HepG2 (cell line): ENCODE data around the gene PSMC3IP. TPM values are rescaled to one million over a fixed set of nuclear protein-coding genes. Genes with fewer than 3 reads are reported as not detected.
A peak's percentile ranks its signal among the peaks of the same experiment; 100 is the strongest.

Source experiments
- KDM3A ChIP-seq: IDR thresholded peaks from 2 replicates; pipeline ENCODE4 v1.6.1; 2018; ENCODE audit warnings: low read depth, missing compliant biosample characterization
- NCOA1 ChIP-seq: sonication (generic); formaldehyde crosslinking; IDR thresholded peaks from 2 replicates; pipeline ENCODE4 v1.9.0; 2021; ENCODE audit warnings: missing genetic modification reagents
- PLRG1 ChIP-seq: fragments of 450-650 bp; conservative IDR thresholded peaks from 2 replicates; pipeline ENCODE4 v1.6.1; 2016
- REL ChIP-seq: sonication (generic); formaldehyde crosslinking; conservative IDR thresholded peaks from 2 replicates; pipeline ENCODE4 v1.8.0; 2022; ENCODE audit warnings: mild to moderate bottlenecking, missing genetic modification reagents, moderate library complexity
- RXRB ChIP-seq: IDR thresholded peaks from 2 replicates; pipeline ENCODE4 v1.6.1; 2016; ENCODE audit warnings: borderline replicate concordance, missing genetic modification reagents, missing compliant biosample characterization
- SIX4 ChIP-seq: sonication (generic); formaldehyde crosslinking; IDR thresholded peaks from 2 replicates; pipeline ENCODE4 v1.4.0; 2020; ENCODE audit warnings: missing genetic modification reagents
- TBX3 ChIP-seq: fragments of 450-650 bp; IDR thresholded peaks from 2 replicates; pipeline ENCODE4 v1.6.1; 2017; ENCODE audit warnings: antibody characterized with exemption, mild to moderate bottlenecking, inconsistent platforms, borderline replicate concordance
- TEAD3 ChIP-seq: optimal IDR thresholded peaks from 2 replicates; pipeline ENCODE3; 2016; ENCODE audit warnings: borderline replicate concordance
- ZNF296 ChIP-seq: sonication (generic); formaldehyde crosslinking; conservative IDR thresholded peaks from 2 replicates; pipeline ENCODE4 v1.5.0; 2020; ENCODE audit warnings: mild to moderate bottlenecking, missing genetic modification reagents
- ZNF350 ChIP-seq: sonication (generic); formaldehyde crosslinking; IDR thresholded peaks from 2 replicates; pipeline ENCODE4 v1.4.0; 2020; ENCODE audit warnings: mild to moderate bottlenecking, low read depth, missing genetic modification reagents, borderline replicate concordance
- ZNF616 ChIP-seq: sonication (generic); formaldehyde crosslinking; IDR thresholded peaks from 2 replicates; pipeline ENCODE4 v1.5.0; 2020; ENCODE audit warnings: low read depth, mild to moderate bottlenecking, missing genetic modification reagents
- ZSCAN30 ChIP-seq: sonication (generic); formaldehyde crosslinking; IDR thresholded peaks from 2 replicates; pipeline ENCODE4 v1.5.0; 2020; ENCODE audit warnings: mild to moderate bottlenecking, missing genetic modification reagents
- polyA plus RNA-seq, 8 experiments: library from polyadenylated mRNA; depleted of rRNA in 3 of 8; stranded (reverse) in 7 of 8; unstranded in 1 of 8; fragments of >200 nt; fragmentation: Illumina TruSeq in 4 of 8; extraction: Trizol in 4 of 8; gene quantifications; 2 replicates each; pipeline versions ENCODE4 v1.2.1 to v1.2.3, GENCODE V29; 2011 to 2016; ENCODE audit warnings: low read depth in 4 of 8, missing spikeins in 1 of 8, mixed read lengths in 1 of 8; ENCODE audit not compliant: insufficient read depth in 1 of 8
- total RNA-seq, 5 experiments: library from RNA; depleted of rRNA; stranded (reverse); fragments of >200 nt; fragmentation: Illumina TruSeq; extraction: Trizol; gene quantifications; 2 replicates each; pipeline ENCODE4 v1.2.3, GENCODE V29; 2016; ENCODE audit warnings: low read depth in 1 of 5
- TF ChIP-seq, protein P1 (sequence below): sonication (generic); formaldehyde crosslinking; IDR thresholded peaks from 2 replicates; pipeline ENCODE4 v1.5.0; 2020; ENCODE audit warnings: mild to moderate bottlenecking, missing genetic modification reagents
- TF ChIP-seq, protein P2 (sequence below): sonication (generic); formaldehyde crosslinking; IDR thresholded peaks from 2 replicates; pipeline ENCODE4 v1.8.1; 2023; ENCODE audit warnings: mild to moderate bottlenecking, missing genetic modification reagents
- TF ChIP-seq, protein P3 (sequence below): sonication (generic); formaldehyde crosslinking; IDR thresholded peaks from 2 replicates; pipeline ENCODE4 v1.5.1; 2020; ENCODE audit warnings: mild to moderate bottlenecking, missing genetic modification reagents
- TF ChIP-seq, protein P4 (sequence below): sonication (generic); formaldehyde crosslinking; IDR thresholded peaks from 2 replicates; pipeline ENCODE4 v1.5.0; 2020; ENCODE audit warnings: mild to moderate bottlenecking, low read depth, missing genetic modification reagents, borderline replicate concordance
- TF ChIP-seq, protein P5 (sequence below): sonication (generic); formaldehyde crosslinking; IDR thresholded peaks from 2 replicates; pipeline ENCODE4 v1.8.1; 2023; ENCODE audit warnings: missing genetic modification reagents, mild to moderate bottlenecking, borderline replicate concordance
- TF ChIP-seq, protein P6 (sequence below): sonication (generic); formaldehyde crosslinking; conservative IDR thresholded peaks from 2 replicates; pipeline ENCODE4 v1.8.1; 2023; ENCODE audit warnings: missing genetic modification reagents

PSMC3IP gene
- total and polyA plus RNA-seq, 2 of the 13 experiments (the other 11 are each of a cell fraction or from before 2014, with no cell fraction given), result 6.5 to 22.4 TPM

DNA sequence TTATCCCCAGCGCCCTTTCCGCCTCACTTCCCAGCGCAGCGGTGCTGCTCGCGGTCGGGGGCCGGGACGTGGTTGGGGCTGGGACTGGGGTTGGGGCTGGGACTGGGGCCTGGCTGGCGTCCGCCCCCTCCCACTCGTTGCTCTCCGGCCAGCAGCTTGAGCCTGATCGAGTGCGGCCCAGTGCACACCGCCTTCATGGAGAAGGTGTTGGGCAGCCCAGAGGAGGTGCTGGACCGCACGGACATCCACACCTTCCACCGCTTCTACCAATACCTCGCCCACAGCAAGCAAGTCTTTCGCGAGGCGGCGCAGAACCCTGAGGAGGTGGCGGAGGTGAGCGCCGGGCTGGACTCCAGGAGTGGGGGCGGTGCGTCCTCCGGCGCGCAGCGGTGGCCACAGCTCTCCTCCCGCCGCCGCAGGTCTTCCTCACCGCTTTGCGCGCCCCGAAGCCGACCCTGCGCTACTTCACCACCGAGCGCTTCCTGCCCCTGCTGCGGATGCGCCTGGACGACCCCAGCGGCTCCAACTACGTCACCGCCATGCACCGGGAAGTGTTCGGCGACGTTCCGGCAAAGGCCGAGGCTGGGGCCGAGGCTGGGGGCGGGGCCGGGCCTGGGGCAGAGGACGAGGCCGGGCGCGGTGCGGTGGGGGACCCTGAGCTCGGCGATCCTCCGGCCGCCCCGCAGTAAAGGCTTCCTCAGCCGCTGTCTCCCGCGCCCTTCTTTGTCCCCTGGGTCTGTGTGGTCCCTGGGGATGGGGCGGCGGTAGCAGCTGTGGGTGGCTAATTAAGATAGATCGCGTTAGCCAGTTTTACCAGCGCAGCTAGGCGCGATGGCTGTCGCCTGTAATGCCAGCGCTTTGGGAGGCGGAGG is 23.0 kb downstream of the PSMC3IP start (continued):
- TF ChIP-seq, protein P1, sequence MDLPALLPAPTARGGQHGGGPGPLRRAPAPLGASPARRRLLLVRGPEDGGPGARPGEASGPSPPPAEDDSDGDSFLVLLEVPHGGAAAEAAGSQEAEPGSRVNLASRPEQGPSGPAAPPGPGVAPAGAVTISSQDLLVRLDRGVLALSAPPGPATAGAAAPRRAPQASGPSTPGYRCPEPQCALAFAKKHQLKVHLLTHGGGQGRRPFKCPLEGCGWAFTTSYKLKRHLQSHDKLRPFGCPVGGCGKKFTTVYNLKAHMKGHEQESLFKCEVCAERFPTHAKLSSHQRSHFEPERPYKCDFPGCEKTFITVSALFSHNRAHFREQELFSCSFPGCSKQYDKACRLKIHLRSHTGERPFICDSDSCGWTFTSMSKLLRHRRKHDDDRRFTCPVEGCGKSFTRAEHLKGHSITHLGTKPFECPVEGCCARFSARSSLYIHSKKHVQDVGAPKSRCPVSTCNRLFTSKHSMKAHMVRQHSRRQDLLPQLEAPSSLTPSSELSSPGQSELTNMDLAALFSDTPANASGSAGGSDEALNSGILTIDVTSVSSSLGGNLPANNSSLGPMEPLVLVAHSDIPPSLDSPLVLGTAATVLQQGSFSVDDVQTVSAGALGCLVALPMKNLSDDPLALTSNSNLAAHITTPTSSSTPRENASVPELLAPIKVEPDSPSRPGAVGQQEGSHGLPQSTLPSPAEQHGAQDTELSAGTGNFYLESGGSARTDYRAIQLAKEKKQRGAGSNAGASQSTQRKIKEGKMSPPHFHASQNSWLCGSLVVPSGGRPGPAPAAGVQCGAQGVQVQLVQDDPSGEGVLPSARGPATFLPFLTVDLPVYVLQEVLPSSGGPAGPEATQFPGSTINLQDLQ, result peak; percentile 98
- TF ChIP-seq TBX3 (no peak), SIX4 (CRISPR knock-in tag) (no peak), ZNF350 (peak; percentile 73), KDM3A (CRISPR knock-in tag) (peak; percentile 93), REL (peak; percentile 95), RXRB (CRISPR knock-in tag) (peak; percentile 75), ZNF296 (0 out of 2 replicates have a peak, but pooled peaks have one; percentile 71), ZSCAN30 (no peak), NCOA1 (CRISPR knock-in tag) (peak; percentile 91), ZNF616 (CRISPR knock-in tag) (peak; percentile 91), PLRG1 (no peak), TEAD3 (CRISPR knock-in tag) (peak; percentile 86)
- TF ChIP-seq, protein P2, sequence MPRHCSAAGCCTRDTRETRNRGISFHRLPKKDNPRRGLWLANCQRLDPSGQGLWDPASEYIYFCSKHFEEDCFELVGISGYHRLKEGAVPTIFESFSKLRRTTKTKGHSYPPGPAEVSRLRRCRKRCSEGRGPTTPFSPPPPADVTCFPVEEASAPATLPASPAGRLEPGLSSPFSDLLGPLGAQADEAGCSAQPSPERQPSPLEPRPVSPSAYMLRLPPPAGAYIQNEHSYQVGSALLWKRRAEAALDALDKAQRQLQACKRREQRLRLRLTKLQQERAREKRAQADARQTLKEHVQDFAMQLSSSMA (CRISPR knock-in tag), result peak; percentile 97
- TF ChIP-seq, protein P3, sequence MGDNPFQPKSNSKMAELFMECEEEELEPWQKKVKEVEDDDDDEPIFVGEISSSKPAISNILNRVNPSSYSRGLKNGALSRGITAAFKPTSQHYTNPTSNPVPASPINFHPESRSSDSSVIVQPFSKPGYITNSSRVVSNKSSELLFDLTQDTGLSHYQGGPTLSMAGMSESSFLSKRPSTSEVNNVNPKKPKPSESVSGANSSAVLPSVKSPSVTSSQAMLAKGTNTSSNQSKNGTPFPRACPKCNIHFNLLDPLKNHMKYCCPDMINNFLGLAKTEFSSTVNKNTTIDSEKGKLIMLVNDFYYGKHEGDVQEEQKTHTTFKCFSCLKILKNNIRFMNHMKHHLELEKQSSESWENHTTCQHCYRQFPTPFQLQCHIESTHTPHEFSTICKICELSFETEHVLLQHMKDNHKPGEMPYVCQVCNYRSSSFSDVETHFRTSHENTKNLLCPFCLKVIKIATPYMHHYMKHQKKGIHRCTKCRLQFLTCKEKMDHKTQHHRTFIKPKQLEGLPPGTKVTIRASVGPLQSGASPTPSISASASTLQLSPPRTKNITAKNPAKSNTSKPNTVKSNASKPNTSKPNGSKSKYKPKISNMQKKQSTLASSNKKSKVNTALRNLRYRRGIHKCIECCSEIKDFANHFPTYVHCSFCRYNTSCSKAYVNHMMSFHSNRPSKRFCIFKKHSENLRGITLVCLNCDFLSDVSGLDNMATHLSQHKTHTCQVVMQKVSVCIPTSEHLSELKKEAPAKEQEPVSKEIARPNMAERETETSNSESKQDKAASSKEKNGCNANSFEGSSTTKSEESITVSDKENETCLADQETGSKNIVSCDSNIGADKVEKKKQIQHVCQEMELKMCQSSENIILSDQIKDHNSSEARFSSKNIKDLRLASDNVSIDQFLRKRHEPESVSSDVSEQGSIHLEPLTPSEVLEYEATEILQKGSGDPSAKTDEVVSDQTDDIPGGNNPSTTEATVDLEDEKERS, result peak; percentile 61; the same call in 1 of the 2 replicates
- TF ChIP-seq, protein P4, sequence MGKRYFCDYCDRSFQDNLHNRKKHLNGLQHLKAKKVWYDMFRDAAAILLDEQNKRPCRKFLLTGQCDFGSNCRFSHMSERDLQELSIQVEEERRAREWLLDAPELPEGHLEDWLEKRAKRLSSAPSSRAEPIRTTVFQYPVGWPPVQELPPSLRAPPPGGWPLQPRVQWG (CRISPR knock-in tag), result no peak
- TF ChIP-seq, protein P5, sequence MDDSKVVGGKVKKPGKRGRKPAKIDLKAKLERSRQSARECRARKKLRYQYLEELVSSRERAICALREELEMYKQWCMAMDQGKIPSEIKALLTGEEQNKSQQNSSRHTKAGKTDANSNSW, result no peak
- TF ChIP-seq, protein P6, sequence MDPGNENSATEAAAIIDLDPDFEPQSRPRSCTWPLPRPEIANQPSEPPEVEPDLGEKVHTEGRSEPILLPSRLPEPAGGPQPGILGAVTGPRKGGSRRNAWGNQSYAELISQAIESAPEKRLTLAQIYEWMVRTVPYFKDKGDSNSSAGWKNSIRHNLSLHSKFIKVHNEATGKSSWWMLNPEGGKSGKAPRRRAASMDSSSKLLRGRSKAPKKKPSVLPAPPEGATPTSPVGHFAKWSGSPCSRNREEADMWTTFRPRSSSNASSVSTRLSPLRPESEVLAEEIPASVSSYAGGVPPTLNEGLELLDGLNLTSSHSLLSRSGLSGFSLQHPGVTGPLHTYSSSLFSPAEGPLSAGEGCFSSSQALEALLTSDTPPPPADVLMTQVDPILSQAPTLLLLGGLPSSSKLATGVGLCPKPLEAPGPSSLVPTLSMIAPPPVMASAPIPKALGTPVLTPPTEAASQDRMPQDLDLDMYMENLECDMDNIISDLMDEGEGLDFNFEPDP (CRISPR knock-in tag), result no peak
